GM19240 (cell line): Measurements from ENCODE around the gene PCGF2.
"Not testable (repeated sequence)": the region's sequence is repeated elsewhere in the genome, so short reads cannot be mapped to it uniquely, and the experiment has no call there.

Experiments
- DNase-seq: peaks from one replicate; pipeline ENCODE4 v3.0.0; 2011; ENCODE audit warnings: low spot score; ENCODE audit not compliant: insufficient read length

PCGF2 gene

DNA sequence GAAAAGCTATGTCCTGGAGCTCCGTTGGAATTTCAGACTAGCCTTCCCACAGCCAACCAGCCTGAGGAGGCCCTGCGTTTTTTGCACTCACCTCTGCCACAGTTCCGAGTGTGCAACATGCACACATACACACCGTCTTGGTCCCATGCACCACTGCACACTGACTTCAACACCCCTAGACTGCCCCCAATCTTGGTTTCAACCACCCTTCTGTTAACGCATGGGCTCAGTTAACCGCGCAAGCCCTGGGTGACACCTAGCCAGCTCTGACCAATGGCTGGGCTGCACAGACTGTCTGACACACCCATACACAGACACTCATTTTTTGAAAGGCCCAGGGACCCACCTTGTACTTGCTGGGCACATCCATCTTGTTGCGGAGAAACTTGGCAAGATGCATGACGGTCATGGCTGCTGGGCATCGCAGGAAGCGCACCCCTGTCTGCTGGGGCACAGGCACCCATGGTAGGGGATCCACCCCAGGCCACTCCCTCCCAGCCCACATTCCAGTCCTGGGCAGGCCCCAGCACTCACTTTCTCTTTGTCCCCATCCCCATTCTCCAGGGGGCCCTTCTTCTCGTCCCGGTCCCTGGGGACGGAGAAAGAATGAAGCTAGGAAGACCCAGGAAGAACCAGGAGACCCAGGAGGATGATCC lies 10.0 kb downstream of the PCGF2 start:
- DNase-seq, result peak; percentile 64

DNA sequence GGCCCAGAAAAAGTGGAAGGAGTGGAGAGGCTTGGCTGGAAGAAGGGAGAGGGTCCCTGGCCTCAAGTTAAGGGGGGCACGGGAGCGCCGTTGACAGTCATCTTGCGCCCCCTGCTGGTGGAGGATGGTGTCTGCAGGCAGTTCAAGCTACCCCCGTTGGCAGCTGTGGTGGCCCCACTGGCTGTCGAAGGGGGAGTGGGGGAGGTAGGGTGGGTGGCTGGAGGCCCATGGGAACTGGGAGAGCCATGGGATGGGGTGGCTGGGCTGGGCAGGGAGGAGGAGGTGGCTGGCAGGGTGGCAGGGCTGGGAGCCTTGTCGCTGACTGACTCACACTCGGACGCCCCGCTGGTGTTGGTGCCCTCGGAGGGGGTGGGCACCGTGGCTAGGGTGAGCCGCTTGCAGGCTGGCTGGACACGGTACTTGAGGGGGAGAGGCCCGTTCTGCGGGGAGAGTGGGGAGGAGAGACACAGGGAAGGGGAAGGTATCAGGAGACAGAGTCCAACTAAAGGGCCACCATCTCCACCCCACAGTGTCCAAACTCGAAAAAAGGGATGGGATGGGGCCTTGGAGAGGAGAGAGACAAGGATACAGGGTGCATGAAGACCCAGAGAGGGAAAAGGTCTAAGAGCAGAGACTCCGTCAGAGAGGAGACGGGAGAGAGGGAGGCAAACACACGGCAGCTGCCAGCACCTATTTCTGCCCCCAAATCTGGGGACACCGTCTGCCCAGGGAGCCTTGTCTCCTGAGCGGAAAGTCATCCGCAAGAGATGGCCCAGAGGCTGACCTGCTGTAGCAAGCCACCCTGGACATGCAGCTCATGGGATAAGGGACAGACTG lies 12.8 kb downstream of the PCGF2 start:
- DNase-seq, result peak; percentile 67

DNA sequence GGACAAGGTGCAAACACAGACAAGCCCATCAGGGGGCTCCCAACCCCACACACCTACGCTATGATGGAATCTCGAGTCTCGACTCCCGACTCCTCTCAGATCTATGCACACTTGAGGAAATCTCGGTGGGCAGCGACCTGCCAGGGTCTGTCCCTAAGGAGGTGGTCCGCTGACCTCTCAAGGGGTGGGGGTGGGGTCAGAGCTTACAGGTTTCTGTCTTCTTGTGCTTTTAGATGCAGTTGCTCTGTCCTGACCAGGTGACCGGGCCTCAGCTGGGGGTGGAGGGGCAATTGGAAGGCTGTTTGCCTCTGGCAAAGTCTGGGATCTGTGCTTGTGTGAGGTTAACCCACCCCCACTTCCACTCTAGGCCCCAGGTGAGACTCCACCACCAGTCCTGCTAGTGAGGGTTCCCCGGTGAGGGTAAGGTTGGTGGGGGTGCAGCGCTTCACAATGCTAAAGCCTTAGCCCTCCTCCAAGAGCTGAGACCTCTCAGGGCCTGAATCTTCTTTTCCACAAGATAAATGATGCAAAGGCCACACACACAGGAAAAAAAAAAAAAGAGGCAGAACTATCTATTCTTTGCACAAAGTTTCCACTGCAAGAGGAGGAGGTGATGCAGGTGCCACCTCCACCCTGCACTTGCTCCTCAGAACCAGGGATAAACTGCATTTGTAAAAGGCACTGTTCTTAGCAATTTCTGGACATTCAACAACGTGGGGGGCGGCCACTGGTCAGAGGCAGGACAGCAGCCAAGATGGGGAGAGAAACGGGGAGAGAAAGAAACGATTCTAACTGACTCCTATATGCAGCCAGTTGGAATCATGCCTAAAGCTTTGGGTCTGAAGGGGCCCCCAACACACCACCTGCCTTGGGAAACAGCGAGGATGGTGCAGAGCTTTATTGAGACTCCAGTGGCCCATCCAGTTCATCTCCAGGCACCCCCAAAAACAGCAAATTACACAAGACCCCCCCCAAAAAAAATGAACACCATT lies 13.9 kb downstream of the PCGF2 start:
- no peak for DNase-seq

DNA sequence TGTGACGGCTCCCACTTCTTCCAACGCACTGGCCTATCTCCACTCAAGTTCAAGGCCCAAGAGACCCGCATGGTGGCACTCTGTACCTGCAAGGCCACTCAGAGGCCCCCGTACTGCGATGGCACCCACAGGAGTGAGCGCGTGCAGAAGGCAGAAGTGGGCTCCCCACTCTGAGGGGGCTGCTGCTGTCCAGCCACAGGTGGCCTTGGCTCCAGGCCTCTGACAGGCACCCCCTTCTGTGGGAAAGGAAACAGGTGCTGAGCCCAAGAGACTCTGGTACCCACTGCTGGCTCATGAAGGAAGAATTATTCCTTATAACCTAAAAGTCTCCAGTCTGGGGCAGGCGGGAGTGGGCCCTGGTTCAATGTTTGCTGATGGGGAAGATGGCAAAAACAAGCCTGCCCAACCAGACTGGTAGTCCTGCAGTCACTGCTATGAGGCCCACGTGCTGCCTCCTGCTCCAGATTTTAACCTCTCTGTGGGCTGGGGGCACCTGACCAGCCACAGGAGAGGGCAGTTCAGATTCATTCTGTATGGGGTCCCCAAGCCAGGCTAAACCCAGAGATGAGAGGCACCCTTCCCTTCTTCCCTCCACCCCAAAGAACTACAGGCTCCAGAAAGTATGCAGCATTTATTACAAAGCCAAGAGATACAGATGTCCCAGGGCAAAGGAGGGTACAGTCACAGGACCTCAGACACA lies 14.7 kb downstream of the PCGF2 start:
- no peak for DNase-seq

DNA sequence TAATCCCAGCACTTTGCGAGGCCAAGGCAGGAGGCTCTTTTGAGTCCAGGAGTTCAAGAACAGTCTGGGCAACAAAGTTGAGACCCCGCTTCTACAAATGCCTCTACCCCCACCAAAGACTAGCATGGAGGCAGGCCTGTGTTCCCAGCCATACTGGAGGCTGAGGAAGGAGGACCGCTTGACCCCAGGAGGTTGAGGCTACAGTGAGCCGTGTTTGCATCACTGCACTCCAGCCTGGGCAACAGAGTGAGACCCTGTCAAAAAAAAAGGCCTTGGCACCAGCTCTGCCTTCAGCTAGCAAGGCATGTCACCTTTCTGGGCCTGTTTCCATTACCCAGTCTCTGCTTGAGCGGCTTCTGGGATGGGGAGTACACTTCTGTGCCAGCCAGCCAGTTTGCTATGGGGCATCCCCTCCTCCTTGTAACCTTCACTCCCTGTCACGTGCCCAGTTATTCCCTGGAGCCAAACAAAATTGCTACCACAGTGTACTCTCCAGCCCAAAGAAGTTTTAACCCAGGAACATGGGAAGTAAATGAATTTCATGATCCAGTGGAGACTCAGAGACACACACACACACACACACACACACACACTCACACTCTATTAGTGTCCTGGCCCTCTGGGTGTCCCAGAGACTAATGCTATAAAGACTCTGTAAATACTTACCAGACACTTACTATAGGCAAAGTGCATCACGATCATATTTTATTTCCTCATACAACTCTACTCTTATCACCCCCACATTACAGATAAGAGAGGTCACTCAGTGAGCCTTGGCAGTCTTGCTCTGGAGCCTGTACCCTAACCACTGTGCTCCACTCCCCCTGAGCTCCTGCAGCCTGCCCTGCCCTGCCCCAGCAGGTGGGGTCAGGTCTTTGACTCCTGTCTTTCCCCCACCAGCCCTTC lies 15.5 kb downstream of the PCGF2 start:
- DNase-seq, result no peak

DNA sequence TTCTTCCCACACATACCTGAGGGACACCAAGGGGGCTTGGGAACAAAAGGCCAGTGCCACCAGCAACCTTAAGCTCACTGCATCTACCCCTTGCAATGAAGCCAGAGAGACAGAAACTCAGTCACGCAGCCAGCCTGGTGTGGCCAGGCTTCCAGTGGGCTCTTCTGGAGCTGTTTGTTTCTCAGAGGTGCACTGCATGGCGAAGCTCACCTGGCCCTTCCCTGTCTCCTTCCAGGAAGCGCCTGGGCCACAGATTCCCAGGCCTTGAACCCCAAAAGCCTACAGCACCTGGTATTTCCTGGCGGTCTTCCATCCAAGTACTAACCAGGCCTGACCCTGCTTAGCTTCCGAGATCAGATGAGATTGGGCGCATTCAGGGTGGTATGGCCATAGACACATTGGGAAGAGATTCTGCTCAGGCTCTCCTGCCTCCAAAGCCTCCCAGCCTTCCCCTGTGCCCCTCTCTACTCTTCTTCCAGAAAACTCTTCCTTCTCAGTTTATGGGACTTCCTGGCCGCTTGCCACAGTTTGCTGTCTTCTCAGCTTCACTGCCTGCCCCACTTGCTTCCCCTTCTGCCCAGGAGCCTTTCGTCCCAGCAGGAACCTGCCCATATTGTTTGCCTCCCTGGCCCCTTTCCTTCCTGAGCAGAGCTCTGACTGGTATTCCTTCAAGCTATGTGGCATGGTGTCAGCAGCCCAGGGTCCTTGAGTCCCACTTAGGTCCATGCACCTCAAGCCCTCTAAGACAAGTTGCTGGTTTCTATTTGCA lies 16.4 kb downstream of the PCGF2 start:
- DNase-seq, result no peak

DNA sequence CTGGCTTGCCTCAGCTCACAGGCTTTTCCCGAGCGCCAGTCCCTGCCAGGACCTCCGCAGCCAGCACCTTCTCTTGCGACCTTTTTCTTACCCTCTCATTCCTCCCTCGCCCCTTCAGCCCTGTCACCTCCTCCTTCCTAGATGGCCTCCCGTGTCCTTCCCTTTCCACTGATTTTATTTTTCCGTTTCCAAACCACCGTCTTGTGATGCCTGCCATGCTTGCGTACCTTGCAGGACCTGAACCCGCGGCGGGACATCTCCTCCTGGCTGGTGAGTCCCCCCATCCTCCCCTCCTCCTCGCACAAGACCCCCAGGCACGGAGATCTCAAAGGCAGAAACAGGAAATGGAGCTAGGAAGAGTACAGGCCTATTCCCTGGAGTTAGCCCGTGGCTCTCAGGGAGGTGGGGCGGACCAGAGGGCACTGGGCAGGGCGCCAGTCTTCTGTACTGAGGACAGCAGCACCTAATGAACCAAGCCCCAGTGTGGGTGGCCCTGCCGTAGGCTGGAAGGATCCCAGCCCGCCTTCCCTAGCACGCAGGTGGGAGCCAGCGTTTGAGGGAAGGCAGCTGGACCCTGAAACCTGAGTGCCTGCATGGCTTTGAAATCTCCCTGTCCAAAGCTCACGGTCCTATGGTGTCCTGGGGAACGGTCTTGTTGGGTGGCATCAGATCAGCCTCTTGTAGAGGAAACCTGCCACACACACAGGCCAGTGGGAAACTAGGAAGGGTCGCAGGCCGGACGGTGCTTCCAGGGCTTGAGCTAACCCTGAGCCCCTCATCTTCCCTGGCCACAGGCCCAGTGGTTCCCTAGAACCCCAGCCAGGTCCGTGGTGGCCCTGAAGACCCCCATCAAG lies 17.4 kb downstream of the PCGF2 start:
- no peak for DNase-seq

DNA sequence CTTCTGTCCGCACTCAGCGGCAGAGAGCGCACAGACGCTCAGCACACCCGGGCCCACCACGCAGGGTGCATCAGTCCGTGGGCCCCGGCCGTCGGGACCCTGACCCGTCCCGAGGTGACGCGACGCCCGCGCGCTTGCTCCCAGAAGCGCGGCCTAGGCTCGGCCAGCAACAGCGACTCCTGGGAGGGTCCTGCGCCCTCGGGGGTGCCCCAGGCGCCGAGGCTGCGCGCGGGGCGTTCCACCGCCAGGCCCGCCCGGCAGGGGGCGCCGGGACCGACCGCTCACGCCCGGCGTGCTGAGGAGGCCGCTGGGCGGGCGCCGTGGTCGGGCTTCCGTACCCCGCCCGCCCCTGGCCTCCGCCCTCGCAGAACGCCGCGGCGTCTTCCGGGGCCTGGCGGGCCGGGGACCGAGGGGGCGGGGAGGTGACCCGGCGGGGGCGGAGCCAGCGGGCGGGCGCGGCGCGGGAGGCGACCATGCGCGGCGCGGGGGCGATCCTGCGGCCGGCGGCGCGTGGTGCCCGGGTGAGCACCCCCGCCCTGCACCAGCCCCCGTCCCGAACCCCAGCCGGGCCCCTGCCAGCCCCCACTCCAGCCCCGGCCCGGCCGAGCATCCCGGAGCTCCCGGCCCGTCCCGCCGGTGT lies 18.1 kb downstream of the PCGF2 start, which contains the start of gene CISD3:
TSS of gene CISD3 (plus strand) at position 456 of the 640 bp plus-strand sequence. CDS start at position 474, 18 bp downstream.
- DNase-seq, result peak; percentile 95

DNA sequence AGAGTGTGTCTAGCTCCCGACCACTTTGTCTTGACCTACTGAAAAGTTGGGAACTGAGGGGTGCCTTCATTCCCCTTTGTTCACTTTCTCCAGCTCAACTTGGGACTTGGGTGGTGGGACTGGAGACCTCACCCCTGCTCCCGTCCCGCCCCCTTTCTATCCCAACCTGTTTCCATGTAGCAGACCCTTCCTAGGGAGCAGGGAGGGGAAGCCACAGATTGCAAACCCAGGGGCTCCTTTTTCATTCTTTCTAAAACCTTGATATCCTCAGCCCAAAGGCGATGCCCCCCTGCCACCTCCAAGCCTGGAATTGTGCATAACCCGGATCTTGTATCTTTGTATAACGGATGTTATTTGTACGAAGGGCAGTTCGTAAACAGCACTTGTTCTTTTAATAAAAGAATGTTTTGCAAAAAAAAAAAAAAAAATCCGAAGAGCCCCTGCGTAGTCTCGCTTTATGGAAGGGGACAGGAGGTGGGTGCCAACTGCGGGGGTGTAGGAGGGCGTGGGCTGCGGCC lies 18.7 kb downstream of the PCGF2 start:
- DNase-seq, result no peak

DNA sequence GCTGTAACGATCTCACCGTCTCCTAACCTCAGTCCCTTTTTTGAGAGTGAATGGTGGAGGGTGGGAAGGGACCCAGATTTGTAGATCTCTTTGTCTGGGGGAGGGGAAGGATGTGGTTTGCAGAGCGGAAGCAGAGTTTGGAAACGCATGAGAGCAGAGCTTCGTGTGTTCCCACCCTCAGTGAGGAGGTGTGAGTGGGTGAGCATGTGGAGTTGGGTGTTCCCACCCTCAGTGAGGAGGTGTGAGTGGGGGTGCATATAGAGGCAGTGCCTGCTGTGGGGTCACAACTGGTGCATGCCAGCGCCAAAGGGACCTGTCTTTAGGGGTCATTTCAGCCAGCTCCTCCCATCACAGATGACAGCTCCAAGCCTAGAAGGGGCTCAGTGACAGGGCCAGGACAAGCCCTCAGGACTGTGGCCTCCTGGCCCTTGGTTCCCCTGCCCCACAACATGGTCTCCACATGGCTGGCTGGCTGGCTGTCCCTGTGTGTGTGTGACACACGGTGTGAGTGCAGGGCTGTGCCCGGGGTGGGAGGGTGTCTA lies 19.8 kb downstream of the PCGF2 start:
- peak; percentile 45 for DNase-seq

DNA sequence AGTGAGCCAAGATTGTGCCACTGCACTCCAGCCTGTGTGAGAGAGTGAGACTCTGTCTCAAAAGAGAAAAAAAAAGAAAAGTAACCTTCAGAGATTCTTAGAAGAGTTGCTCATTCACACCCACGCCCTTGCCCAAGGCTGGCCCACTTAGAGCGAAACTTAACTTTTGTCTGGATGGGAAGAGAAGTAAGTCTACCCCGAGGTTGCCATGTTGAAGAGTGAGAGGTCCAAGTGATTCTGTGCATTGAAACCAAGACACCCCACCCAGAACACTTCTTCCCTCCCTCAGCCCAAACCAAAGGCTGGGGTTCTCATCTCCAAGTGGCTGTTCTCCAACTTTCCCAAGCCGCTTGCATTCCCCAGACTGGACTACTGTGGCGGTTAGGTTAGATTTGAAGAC lies 20.4 kb downstream of the PCGF2 start:
- no peak for DNase-seq

DNA sequence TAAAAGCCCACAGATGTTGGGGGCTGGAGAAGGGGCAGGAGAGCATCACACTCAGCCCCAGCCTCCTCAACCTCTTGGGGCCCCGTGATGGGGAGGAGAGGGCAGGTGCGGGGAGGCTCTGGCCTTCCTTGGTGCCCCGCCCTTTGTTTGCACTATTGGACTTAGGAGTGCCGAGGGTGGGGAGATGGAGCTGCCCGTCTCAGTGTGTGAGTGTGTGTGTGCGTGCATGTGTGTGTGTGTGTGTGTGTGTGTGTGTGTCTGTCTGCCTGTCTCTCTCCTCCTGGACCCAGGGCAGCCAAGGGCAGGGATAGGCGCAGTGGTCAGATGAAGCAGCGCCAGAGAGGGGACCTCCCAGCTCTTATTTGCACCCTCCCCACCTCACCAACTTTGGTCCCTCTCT lies 22.0 kb downstream of the PCGF2 start:
- not testable (repeated sequence) for DNase-seq

DNA sequence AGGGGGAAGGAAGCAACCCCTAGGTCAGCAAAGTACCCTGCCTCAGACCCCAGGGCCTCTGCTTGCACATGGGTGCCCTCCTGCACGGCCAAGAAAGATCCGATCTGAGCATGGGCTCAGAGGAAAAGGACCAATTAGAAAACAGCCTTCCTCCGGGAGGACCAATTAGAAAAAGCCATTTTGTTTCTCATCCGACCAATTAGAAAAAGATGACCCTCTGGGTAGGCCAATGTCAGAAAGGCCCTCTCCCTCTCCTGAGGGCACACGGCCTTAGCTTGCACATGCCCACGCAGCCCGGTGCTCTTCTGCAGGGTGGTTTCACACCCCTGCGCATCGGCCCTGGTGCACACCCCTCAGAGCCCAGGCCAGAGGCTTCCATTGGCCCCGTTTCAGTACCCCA lies 23.1 kb downstream of the PCGF2 start:
- no peak for DNase-seq

DNA sequence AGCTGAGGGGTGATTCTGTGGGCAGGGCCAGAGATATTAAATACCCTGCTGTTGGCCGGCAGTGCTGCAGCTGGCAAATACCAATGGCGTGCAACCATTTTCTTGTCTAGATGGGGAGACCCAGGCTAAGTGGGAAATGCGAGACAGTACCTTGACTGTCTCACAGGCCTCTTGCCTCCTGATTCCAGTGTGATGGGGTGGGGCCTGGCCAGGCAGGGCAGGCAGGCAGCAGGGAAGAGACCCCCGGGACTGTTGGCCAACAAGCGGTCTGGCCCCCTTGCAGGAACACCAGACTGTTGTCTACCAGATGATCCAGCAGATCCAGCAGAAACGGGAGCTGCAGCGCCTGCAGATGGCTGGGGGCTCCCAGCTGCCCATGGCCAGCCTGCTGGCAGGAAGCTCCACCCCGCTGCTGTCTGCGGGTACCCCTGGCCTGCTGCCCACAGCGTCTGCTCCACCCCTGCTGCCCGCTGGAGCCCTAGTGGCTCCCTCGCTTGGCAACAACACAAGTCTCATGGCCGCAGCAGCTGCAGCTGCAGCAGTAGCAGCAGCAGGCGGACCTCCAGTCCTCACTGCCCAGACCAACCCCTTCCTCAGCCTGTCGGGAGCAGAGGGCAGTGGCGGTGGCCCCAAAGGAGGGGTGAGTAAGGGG lies 23.7 kb downstream of the PCGF2 start:
- DNase-seq, result no peak

DNA sequence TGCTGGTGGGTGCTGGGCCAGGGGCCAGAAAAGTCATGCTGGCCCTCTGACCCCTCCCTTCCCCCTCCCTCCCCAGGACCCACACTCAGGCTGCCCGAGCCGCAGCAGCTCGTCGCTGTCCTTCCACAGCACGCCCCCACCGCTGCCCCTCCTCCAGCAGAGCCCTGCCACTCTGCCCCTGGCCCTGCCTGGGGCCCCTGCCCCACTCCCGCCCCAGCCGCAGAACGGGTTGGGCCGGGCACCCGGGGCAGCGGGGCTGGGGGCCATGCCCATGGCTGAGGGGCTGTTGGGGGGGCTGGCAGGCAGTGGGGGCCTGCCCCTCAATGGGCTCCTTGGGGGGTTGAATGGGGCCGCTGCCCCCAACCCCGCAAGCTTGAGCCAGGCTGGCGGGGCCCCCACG lies 26.3 kb downstream of the PCGF2 start:
- DNase-seq, result no peak

DNA sequence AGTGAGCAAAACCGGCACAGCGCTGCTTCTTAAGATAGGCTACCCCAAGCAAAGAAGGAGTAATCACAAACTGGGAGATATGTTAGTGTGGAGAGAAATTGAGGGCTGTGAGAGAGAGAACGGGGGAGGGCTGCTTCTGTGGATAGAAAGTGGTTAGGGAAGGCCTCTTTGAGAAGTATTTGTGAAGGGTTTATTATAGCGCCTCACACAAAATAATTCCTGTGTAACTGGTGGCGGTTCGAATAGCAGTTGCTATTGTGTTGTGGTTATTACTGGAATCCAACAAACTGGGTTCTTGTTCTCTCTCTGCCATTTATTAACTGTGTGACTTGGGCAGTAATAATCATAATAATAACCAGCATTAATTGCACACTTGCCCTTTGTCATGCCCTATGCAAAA lies 27.2 kb downstream of the PCGF2 start:
- no peak for DNase-seq
